Stimulated activated CD8-positive, alpha-beta memory T cell treated with anti-CD3 and anti-CD28 coated beads, Interleukin-12 subunit alpha, Interleukin-12 subunit beta, amount 100 ng/mL, for 1 hour (primary cell): ENCODE data around the gene RNF212.

Source experiments
- DNase-seq: peaks from one replicate; pipeline ENCODE4 v3.0.0-alpha.2; 2020; ENCODE audit warnings: low read depth

Gene RNF212

GRCh38 chr4:1115528-1116293 is 2.3 kb upstream of the RNF212 start:
- DNase-seq = no peak

- DNase-seq = no peak
Observed at GRCh38 chr4:1112821-1113182, 562 bp downstream of the RNF212 start.

GRCh38 chr4:1112174-1112820 is 1.1 kb downstream of the RNF212 start:
- no peak for DNase-seq

GRCh38 chr4:1111259-1111809 is 2.0 kb downstream of the RNF212 start:
- DNase-seq = no peak

- DNase-seq = no peak
Observed at GRCh38 chr4:1109898-1110506, 3.4 kb downstream of the RNF212 start.

GRCh38 chr4:1109333-1109732 is 4.0 kb downstream of the RNF212 start:
- no peak for DNase-seq

- DNase-seq = no peak
Observed at GRCh38 chr4:1105662-1106061, 7.7 kb downstream of the RNF212 start.

- DNase-seq = no peak
Observed at GRCh38 chr4:1105067-1105466, 8.3 kb downstream of the RNF212 start.

GRCh38 chr4:1104647-1105046 is 8.7 kb downstream of the RNF212 start:
- no peak for DNase-seq

- no peak for DNase-seq
Observed at GRCh38 chr4:1099684-1100335, 13.6 kb downstream of the RNF212 start.

- DNase-seq = no peak
Observed at GRCh38 chr4:1099270-1099669, 14.1 kb downstream of the RNF212 start.

GRCh38 chr4:1098311-1098925 is 14.9 kb downstream of the RNF212 start:
- no peak for DNase-seq

GRCh38 chr4:1097553-1097952 is 15.8 kb downstream of the RNF212 start:
- no peak for DNase-seq

- DNase-seq = no peak
Observed at GRCh38 chr4:1096841-1097240, 16.5 kb downstream of the RNF212 start.

GRCh38 chr4:1094336-1094690 is 19.1 kb downstream of the RNF212 start:
- DNase-seq = no peak

GRCh38 chr4:1093391-1094335 is 19.7 kb downstream of the RNF212 start:
- no peak for DNase-seq

GRCh38 chr4:1092983-1093361 is 20.4 kb downstream of the RNF212 start:
- DNase-seq = no peak

- no peak for DNase-seq
Observed at GRCh38 chr4:1092026-1092982, 21.1 kb downstream of the RNF212 start.

GRCh38 chr4:1091561-1091995 is 21.8 kb downstream of the RNF212 start:
- DNase-seq = no peak
